G401.6 (cell line): ENCODE data around the gene PBX1.
"Not testable (repeated sequence)": the region's sequence is repeated elsewhere in the genome, so short reads cannot be mapped to it uniquely, and the experiment has no call there.

Experiments used
- FAIRE-seq: peaks from 2 replicates; lab custom pipeline; 2012; peaks lifted over from hg19 to GRCh38; lab: Jason Lieb, UNC

The PBX1 gene

GRCh38 chr1:164590592-164590991 is 31.6 kb downstream of the PBX1 start:
- FAIRE-seq = no peak

- FAIRE-seq = no peak
Measured at GRCh38 chr1:164591858-164592257, 32.9 kb downstream of the PBX1 start.

- FAIRE-seq = no peak
Measured at GRCh38 chr1:164592634-164593033, 33.6 kb downstream of the PBX1 start.

GRCh38 chr1:164595212-164595611 is 36.2 kb downstream of the PBX1 start:
- FAIRE-seq = no peak

- FAIRE-seq = no peak
Measured at GRCh38 chr1:164596172-164596571, 37.2 kb downstream of the PBX1 start.

GRCh38 chr1:164598719-164599118 is 39.7 kb downstream of the PBX1 start:
- no peak for FAIRE-seq

- FAIRE-seq = no peak
Measured at GRCh38 chr1:164599272-164599671, 40.3 kb downstream of the PBX1 start.

- FAIRE-seq = no peak
Measured at GRCh38 chr1:164601399-164602100, 42.6 kb downstream of the PBX1 start.

- FAIRE-seq = no peak
Measured at GRCh38 chr1:164602101-164602422, 43.1 kb downstream of the PBX1 start.

- no peak for FAIRE-seq
Measured at GRCh38 chr1:164602480-164603093, 43.6 kb downstream of the PBX1 start.

- FAIRE-seq = not testable (repeated sequence)
Measured at GRCh38 chr1:164603805-164604204, 44.8 kb downstream of the PBX1 start.

- no peak for FAIRE-seq
Measured at GRCh38 chr1:164604541-164604940, 45.6 kb downstream of the PBX1 start.

- FAIRE-seq = no peak
Measured at GRCh38 chr1:164605254-164606091, 46.5 kb downstream of the PBX1 start.

- FAIRE-seq = no peak
Measured at GRCh38 chr1:164607351-164607750, 48.4 kb downstream of the PBX1 start.

- no peak for FAIRE-seq
Measured at GRCh38 chr1:164608651-164609057, 49.7 kb downstream of the PBX1 start.

GRCh38 chr1:164609089-164609488 is 50.1 kb downstream of the PBX1 start:
- FAIRE-seq = no peak

- no peak for FAIRE-seq
Measured at GRCh38 chr1:164610538-164611222, 51.7 kb downstream of the PBX1 start.

GRCh38 chr1:164611754-164612642 is 53.0 kb downstream of the PBX1 start:
- FAIRE-seq = no peak

GRCh38 chr1:164613176-164613575 is 54.2 kb downstream of the PBX1 start:
- FAIRE-seq = no peak

GRCh38 chr1:164614316-164614715 is 55.3 kb downstream of the PBX1 start:
- no peak for FAIRE-seq

- no peak for FAIRE-seq
Measured at GRCh38 chr1:164617377-164618201, 58.6 kb downstream of the PBX1 start.
